K562 (cell line): ENCODE measurements around the gene FMNL2. TPM values are rescaled to one million over a fixed set of nuclear protein-coding genes. Genes with fewer than 3 reads are reported as not detected.

ENCODE experiments used
- ATAC-seq: fragments of 200-7000 bp; cut with Tn5 transposase; 3 replicates; pipeline ENCODE4 v1.9.1; 2020; ENCODE audit warnings: moderate library complexity
- BruUV-seq: library from RNA; stranded (reverse); fragments of 400-500 nt; replicated peaks from 2 replicates; lab custom pipeline; 2021; lab: Mats Ljungman, UMichigan
- CTCF ChIA-PET: fragments of 300-600 bp; formaldehyde crosslinking; extraction: SDS; loops from one replicate; lab custom pipeline; 2021; ENCODE audit warnings: low intra/inter-chr PET ratio; lab: Yijun Ruan, JAX
- POLR2A ChIA-PET: fragments of 300-600, 350-650 bp; sonication (Branson Sonifier 250); formaldehyde crosslinking; extraction: SDS; loops from one replicate; lab custom pipeline; 2021; ENCODE audit warnings: antibody characterized with exemption, inconsistent platforms; lab: Yijun Ruan, JAX
- DNase-seq, 4 experiments: peaks; one replicate each; pipeline versions ENCODE4 v3.0.0 to v3.0.0-alpha.2; 2011 to 2018; ENCODE audit warnings: low spot score in 3 of 4, mixed read lengths in 3 of 4; ENCODE audit errors: extremely low read depth in 1 of 4
- FAIRE-seq: peaks from 2 replicates; lab custom pipeline; 2011; peaks lifted over from hg19 to GRCh38; lab: Jason Lieb, UNC
- H2AFZ ChIP-seq: 2 replicates; pipeline ENCODE4 v1.6.0; 2011; ENCODE audit warnings: low read depth, low read length, control low read depth, inconsistent platforms
- H3K27ac ChIP-seq: fragments of 200-600 bp; 3 replicates; pipeline ENCODE4 v1.8.0; 2011; ENCODE audit warnings: low read depth, mild to moderate bottlenecking, control low read depth, inconsistent platforms, low read length, moderate library complexity, mixed read lengths; ENCODE audit errors: extremely low read depth
- H3K27me3 ChIP-seq, 2 experiments: fragments of 300-600 bp in 1 of 2; 2 replicates in 1 of 2; 3 replicates in 1 of 2; pipeline versions ENCODE4 v1.6.0 to v1.8.0; 2011; ENCODE audit warnings: inconsistent platforms in 2 of 2, low read length in 2 of 2, mild to moderate bottlenecking in 1 of 2, mixed read lengths in 1 of 2, moderate library complexity in 1 of 2; ENCODE audit not compliant: control insufficient read depth in 2 of 2, insufficient read depth in 2 of 2
- H3K36me3 ChIP-seq: fragments of 300-600 bp; 3 replicates; pipeline ENCODE4 v1.8.0; 2011; ENCODE audit warnings: mild to moderate bottlenecking, low read length, inconsistent platforms; ENCODE audit not compliant: control insufficient read depth, insufficient read depth
- H3K4me1 ChIP-seq, 2 experiments: fragments of 200-600 bp in 1 of 2; replicated peaks in 1 of 2; 2 replicates in 1 of 2; 3 replicates in 1 of 2; pipeline versions ENCODE4 v1.5.1 to v1.8.0; 2011; ENCODE audit warnings: inconsistent platforms in 2 of 2, low read length in 2 of 2, mild to moderate bottlenecking in 1 of 2, mixed read lengths in 1 of 2, moderate library complexity in 1 of 2; ENCODE audit not compliant: control insufficient read depth in 2 of 2, insufficient read depth in 2 of 2
- H3K4me2 ChIP-seq: 2 replicates; pipeline ENCODE4 v1.6.1; 2011; ENCODE audit warnings: low read length, control low read depth, inconsistent platforms, mixed read lengths; ENCODE audit not compliant: insufficient read depth
- H3K4me3 ChIP-seq: fragments of 200-600 bp; sonication (generic), shearing (Covaris generic); 2 replicates; pipeline ENCODE4 v1.5.1; 2016; ENCODE audit warnings: control low read depth, inconsistent platforms
- H3K79me2 ChIP-seq: fragments of 200-600 bp; 3 replicates; pipeline ENCODE4 v1.8.0; 2011; ENCODE audit warnings: low read length, inconsistent platforms; ENCODE audit not compliant: control insufficient read depth, insufficient read depth
- H3K9ac ChIP-seq, 2 experiments: 2 replicates each; pipeline versions ENCODE4 v1.6.0 to v1.6.1; 2011; ENCODE audit warnings: low read depth in 2 of 2, low read length in 2 of 2, control low read depth in 1 of 2, inconsistent platforms in 1 of 2, mild to moderate bottlenecking in 1 of 2, mixed read lengths in 1 of 2; ENCODE audit not compliant: insufficient read depth in 1 of 2
- H3K9me1 ChIP-seq: one replicate; pipeline ENCODE4 v1.6.0; 2011; ENCODE audit warnings: inconsistent platforms, mild to moderate bottlenecking, low read length, moderate library complexity; ENCODE audit not compliant: control insufficient read depth, insufficient read depth
- H3K9me3 ChIP-seq: replicated peaks from 2 replicates; pipeline ENCODE4 v1.5.1; 2011; ENCODE audit warnings: low read depth, low read length, inconsistent platforms; ENCODE audit not compliant: control insufficient read depth, insufficient read depth
- H4K20me1 ChIP-seq: replicated peaks from 2 replicates; pipeline ENCODE4 v1.6.1; 2011; ENCODE audit warnings: low read length, inconsistent platforms, mixed read lengths; ENCODE audit not compliant: control insufficient read depth, insufficient read depth
- C11orf30 ChIP-seq: fragments of 450-650 bp; IDR thresholded peaks from 2 replicates; pipeline ENCODE4 v1.6.1; 2016; ENCODE audit warnings: low read depth, mild to moderate bottlenecking
- CEBPG ChIP-seq, 3 experiments: fragments of 200-800 bp in 1 of 3; sonication (Bioruptor generic) in 1 of 3; sonication (generic) in 1 of 3; formaldehyde crosslinking in 1 of 3; IDR thresholded peaks in 2 of 3; conservative IDR thresholded peaks in 1 of 3; 2 replicates each; pipeline versions ENCODE4 v1.6.1 to v1.8.0; 2016 to 2022; ENCODE audit warnings: missing compliant biosample characterization in 2 of 3, missing genetic modification characterization in 2 of 3, mild to moderate bottlenecking in 1 of 3, missing genetic modification reagents in 1 of 3
- MAFF ChIP-seq: IDR thresholded peaks from 2 replicates; pipeline ENCODE4 v1.6.1; 2012; ENCODE audit warnings: low read length, improper control_type of control experiment
- MAFG ChIP-seq: fragments of 450-650 bp; conservative IDR thresholded peaks from 2 replicates; pipeline ENCODE4 v1.6.1; 2016; ENCODE audit warnings: missing genetic modification characterization, missing compliant biosample characterization
- NBN ChIP-seq: fragments of 450-650 bp; IDR thresholded peaks from 2 replicates; pipeline ENCODE4 v1.6.1; 2016; ENCODE audit warnings: low read depth, mild to moderate bottlenecking
- NR2C2 ChIP-seq, 2 experiments: fragments of 200-800 bp in 1 of 2; sonication (Bioruptor generic) in 1 of 2; sonication (generic) in 1 of 2; formaldehyde crosslinking in 1 of 2; IDR thresholded peaks; 2 replicates each; pipeline versions ENCODE4 v1.6.1 to v1.8.0; 2016 to 2022; ENCODE audit warnings: mild to moderate bottlenecking in 1 of 2, missing compliant biosample characterization in 1 of 2, missing genetic modification characterization in 1 of 2, missing genetic modification reagents in 1 of 2
- ZNF316 ChIP-seq: fragments of 450-650 bp; IDR thresholded peaks from 2 replicates; pipeline ENCODE4 v1.6.1; 2016
- ZNF830 ChIP-seq: fragments of 250-450 bp; sonication (Bioruptor Pico); IDR thresholded peaks from 2 replicates; pipeline ENCODE4 v1.5.0; 2021; ENCODE audit warnings: mild to moderate bottlenecking
- WGBS: fragments of 100-300 bp; shearing (Covaris generic); methylation state at CpG from one replicate; pipeline ENCODE4 v1.1.6; 2016; ENCODE audit warnings: low coverage, mixed read lengths; ENCODE audit not compliant: insufficient coverage; ENCODE audit errors: missing lambda C conversion rate; 5-methylcytosine and 5-hydroxymethylcytosine counted together
- in situ Hi-C: fragments of 300-500 bp; cut with MboI; formaldehyde crosslinking; loops from 4 replicates; pipeline ENCODE4 v1.15.0; 2018; ENCODE audit warnings: inconsistent platforms, mixed read lengths
- intact Hi-C: fragments of 100-400 bp; cut with micrococcal nuclease; formaldehyde crosslinking; loops from 2 replicates; pipeline ENCODE4 v1.14.2; 2022
- polyA plus RNA-seq, 8 experiments: library from polyadenylated mRNA; depleted of rRNA in 4 of 8; stranded (reverse) in 5 of 8; unstranded in 3 of 8; fragments of >200 nt; fragmentation: Nextera tagmentation in 2 of 8; fragmentation: Illumina TruSeq in 1 of 8; extraction: Ambion mirVana in 2 of 8; extraction: Trizol in 1 of 8; gene quantifications; 2 replicates each; pipeline versions ENCODE4 v1.2.1 to v1.2.3, GENCODE V29; 2011 to 2014; ENCODE audit warnings: inconsistent platforms in 1 of 8, missing spikeins in 1 of 8
- total RNA-seq, 7 experiments: library from RNA; depleted of rRNA in 6 of 7; stranded (reverse); fragments of >200 nt in 6 of 7; fragmentation: Illumina TruSeq in 2 of 7; extraction: Trizol in 2 of 7; gene quantifications; 2 replicates each; pipeline versions ENCODE4 v1.2.1 to v1.2.3, GENCODE V29; 2011 to 2021; ENCODE audit warnings: low replicate concordance in 1 of 7

FMNL2 gene
- total and polyA plus RNA-seq, 9 of the 15 experiments (the other 6 are each of a cell fraction or from before 2014, with no cell fraction given): 0.15 to 0.49 (median 0.24) TPM; not detected in 1

DNA sequence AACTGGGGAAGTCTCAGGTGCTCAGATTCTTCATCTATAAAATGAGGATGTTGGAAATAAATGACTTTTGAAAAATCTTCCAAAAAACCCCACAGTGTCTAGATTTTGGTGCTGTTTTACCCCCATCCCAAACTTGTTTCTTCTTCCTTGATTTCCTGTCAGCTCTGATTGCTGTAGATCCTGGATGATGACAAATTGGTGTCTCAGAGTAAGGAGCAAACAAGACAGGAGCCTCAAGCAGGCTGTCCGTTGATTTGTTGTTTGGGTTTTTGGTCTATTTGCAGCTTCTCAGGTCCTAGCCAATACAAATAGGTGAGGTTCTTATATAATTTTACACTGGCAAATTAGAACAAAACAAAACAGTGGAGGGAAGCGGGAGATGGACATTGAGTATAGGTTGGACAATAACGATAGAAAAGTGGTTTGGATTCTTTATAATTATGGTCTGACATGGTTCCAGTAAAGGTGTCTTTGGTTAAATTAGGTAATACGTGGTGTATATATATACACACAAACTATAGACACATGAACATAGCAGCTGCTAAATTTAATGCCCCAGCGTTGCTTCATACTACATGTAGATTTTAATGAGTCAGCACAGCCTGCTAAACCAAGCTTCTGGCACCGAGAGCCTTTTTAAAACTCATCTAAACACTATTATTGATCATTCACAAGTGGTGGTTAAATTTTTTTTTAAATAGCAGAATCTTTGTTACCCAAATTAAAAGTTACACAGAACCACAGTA is 142.5 kb downstream of the FMNL2 start:
- no peak for ATAC-seq
- WGBS: 3% methylated on average over 6 of the region's 6 CpGs
- Histone ChIP-seq H3K9me3 (no peaks in the 10 kb centered on the region), H3K4me3 (no peak overlapping the region), H3K9me1 (no peaks in the 10 kb centered on the region), H4K20me1 (no peaks in the 10 kb centered on the region), H3K36me3 (no peaks in the 10 kb centered on the region), H3K27ac (no peak overlapping the region)
- intact Hi-C loops (no loop called here), in situ Hi-C loops (no loop called here)
- TF ChIP-seq ZNF316 (peak; percentile 24; the same call in 1 of the 2 replicates), MAFG (tag) (peak; percentile 31), ZNF830 (CRISPR knock-in tag) (no peak), NBN (no peak), NR2C2 (CRISPR knock-in tag; IDR thresholded peaks at IDR 0.05) (no peak), NR2C2 (tag; IDR thresholded peaks at IDR 0.05) (no peak), CEBPG (CRISPR knock-in tag; IDR thresholded peaks at IDR 0.05) (no peak), CEBPG (tag; conservative IDR thresholded peaks at IDR 0.05 in 1 of 2, IDR thresholded peaks at IDR 0.05 in 1 of 2) (peak in 1 of 2 experiments; percentile 50; a peak in 1 of 4 replicates), C11orf30 (peak; percentile 15; the same call in 1 of the 2 replicates), MAFF (peak; percentile 15; the same call in 1 of the 2 replicates)
- TF ChIP-seq, all 486 proteins: peak for 5
- DNase-seq: no peak
- no peak for FAIRE-seq
- Histone ChIP-seq H3K9ac (no peak overlapping the region), H2AFZ (no peak overlapping the region), H3K27me3 (peaks cover 0 to 4% of the 10 kb centered on the region in 2 experiments; a peak in 1 of 5 replicates), H3K79me2 (no peaks in the 10 kb centered on the region), H3K4me1 (no peaks in the 10 kb centered on the region), H3K4me2 (no peak overlapping the region)
- POLR2A ChIA-PET: interaction anchor here (1.1 to 2.3 kb wide), 3 partner anchors 10 to 20 kb away, joined by 3 to 10 read pairs (median 3); no protein-coding TSS in a partner anchor
- CTCF ChIA-PET: no interaction called here
- BruUV-seq: no TSS peak
